ENCODE results near the gene ERBIN. TPM values are rescaled to one million over a fixed set of nuclear protein-coding genes. Genes with fewer than 3 reads are reported as not detected.

ERBIN gene
- total and polyA plus RNA-seq, 2 experiments from 2014 or later = 15.6 to 26.4 TPM

GRCh38 chr5:65928860-65929259 lies 2.5 kb downstream of the ERBIN start (continued):
- no peak for TF ChIP-seq REST (IDR thresholded peaks at IDR 0.05; ENCODE audit: unreplicated experiment)

GRCh38 chr5:65932676-65933075 lies 6.3 kb downstream of the ERBIN start:
- peaks cover 18% of the 10 kb centered on the region for H3K4me1 Mint-ChIP-seq
- H3K36me3 Mint-ChIP-seq (ENCODE audit: low read depth) = peaks cover 8% of the 10 kb centered on the region
- Histone ChIP-seq H3K4me2 (no peak overlapping the region), H3K4me3 (no peak overlapping the region), H2AFZ (no peak overlapping the region), H3K27me3 (ENCODE audit: insufficient read depth) (no peaks in the 10 kb centered on the region), H3K79me2 (replicated peaks; ENCODE audit: insufficient read depth) (peaks cover 100% of the 10 kb centered on the region), H3K9me2 (ENCODE audit: insufficient read depth) (no peaks in the 10 kb centered on the region), H3K36me3 (ENCODE audit: insufficient read depth) (no peaks in the 10 kb centered on the region; the same call in 1 of the 2 replicates), H3K4me1 (ENCODE audit: insufficient read depth) (peaks cover 27% of the 10 kb centered on the region), H4K20me1 (replicated peaks; ENCODE audit: insufficient read depth) (peaks cover 42% of the 10 kb centered on the region), H3K27ac (ENCODE audit: low read depth) (no peak overlapping the region), H3F3A (replicated peaks; ENCODE audit: low read depth) (no peaks in the 10 kb centered on the region)
- no peak overlapping the region for H3K27ac Mint-ChIP-seq
- TF ChIP-seq ZNF331 (CRISPR knock-in tag; IDR thresholded peaks at IDR 0.05; ENCODE audit: low read depth) = no peak
- no peak for TF ChIP-seq CTCF (conservative IDR thresholded peaks at IDR 0.05; ENCODE audit: low read depth in 2 of 2)
- TF ChIP-seq CREB1 (CRISPR knock-in tag; IDR thresholded peaks at IDR 0.05; ENCODE audit: low read depth) = no peak
- TF ChIP-seq NANOG (IDR thresholded peaks at IDR 0.05; ENCODE audit: borderline replicate concordance) = no peak
- no peak for TF ChIP-seq ZNF462 (CRISPR knock-in tag; IDR thresholded peaks at IDR 0.05)
- TF ChIP-seq EZH2phosphoT487 (IDR thresholded peaks at IDR 0.05; ENCODE audit: unreplicated experiment) = no peak
- no peak for TF ChIP-seq ETS1 (IDR thresholded peaks at IDR 0.05)
- TF ChIP-seq STAT1 (IDR thresholded peaks at IDR 0.05; ENCODE audit: unreplicated experiment) = no peak
- no peak for TF ChIP-seq EZH2 (IDR thresholded peaks at IDR 0.05; ENCODE audit: low read depth, unreplicated experiment)
- no peak for TF ChIP-seq POLR2AphosphoS5 (IDR thresholded peaks at IDR 0.05; ENCODE audit: low read depth)
- TF ChIP-seq ZNF114 (CRISPR knock-in tag; IDR thresholded peaks at IDR 0.05) = no peak
- TF ChIP-seq JUNB (IDR thresholded peaks at IDR 0.05; ENCODE audit: unreplicated experiment) = no peak
- no peaks in the 10 kb centered on the region for H3K27me3 Mint-ChIP-seq (ENCODE audit: insufficient read depth, low read depth, poor library complexity)
- ATAC-seq = no peak
- no peak for DNase-seq (ENCODE audit: low spot score)
- H3K9me3 Mint-ChIP-seq = no peaks in the 10 kb centered on the region
- no peak overlapping the region for H3K4me3 Mint-ChIP-seq
